GM12872 (cell line): ENCODE data around the gene CDH4.

ENCODE experiments used
- TF ChIP-seq, protein P1 (sequence below): IDR thresholded peaks from 3 replicates; pipeline ENCODE4 v1.5.1; 2011; ENCODE audit warnings: low read depth, mild to moderate bottlenecking, low read length, moderate library complexity; ENCODE audit not compliant: insufficient read depth

CDH4 gene

DNA sequence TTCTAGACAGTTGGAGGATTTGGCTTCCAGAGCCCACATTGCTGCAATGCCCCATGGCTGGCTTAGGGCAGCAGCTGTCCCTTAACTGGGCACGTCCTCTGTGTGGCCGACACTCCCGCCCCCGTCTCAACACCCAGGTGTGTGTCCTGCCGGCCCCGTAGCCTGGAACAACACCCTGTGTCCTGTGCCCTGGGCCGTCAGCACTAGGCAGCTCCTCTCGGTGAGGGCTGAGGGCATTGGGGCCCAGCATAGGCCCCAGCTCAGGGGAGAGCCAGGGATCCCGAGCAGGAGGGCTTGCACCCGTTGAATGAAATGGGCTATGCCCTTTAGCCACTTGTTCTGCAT, 121.0 kb downstream of the CDH4 start:
- TF ChIP-seq, protein P1, sequence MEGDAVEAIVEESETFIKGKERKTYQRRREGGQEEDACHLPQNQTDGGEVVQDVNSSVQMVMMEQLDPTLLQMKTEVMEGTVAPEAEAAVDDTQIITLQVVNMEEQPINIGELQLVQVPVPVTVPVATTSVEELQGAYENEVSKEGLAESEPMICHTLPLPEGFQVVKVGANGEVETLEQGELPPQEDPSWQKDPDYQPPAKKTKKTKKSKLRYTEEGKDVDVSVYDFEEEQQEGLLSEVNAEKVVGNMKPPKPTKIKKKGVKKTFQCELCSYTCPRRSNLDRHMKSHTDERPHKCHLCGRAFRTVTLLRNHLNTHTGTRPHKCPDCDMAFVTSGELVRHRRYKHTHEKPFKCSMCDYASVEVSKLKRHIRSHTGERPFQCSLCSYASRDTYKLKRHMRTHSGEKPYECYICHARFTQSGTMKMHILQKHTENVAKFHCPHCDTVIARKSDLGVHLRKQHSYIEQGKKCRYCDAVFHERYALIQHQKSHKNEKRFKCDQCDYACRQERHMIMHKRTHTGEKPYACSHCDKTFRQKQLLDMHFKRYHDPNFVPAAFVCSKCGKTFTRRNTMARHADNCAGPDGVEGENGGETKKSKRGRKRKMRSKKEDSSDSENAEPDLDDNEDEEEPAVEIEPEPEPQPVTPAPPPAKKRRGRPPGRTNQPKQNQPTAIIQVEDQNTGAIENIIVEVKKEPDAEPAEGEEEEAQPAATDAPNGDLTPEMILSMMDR: no peak

DNA sequence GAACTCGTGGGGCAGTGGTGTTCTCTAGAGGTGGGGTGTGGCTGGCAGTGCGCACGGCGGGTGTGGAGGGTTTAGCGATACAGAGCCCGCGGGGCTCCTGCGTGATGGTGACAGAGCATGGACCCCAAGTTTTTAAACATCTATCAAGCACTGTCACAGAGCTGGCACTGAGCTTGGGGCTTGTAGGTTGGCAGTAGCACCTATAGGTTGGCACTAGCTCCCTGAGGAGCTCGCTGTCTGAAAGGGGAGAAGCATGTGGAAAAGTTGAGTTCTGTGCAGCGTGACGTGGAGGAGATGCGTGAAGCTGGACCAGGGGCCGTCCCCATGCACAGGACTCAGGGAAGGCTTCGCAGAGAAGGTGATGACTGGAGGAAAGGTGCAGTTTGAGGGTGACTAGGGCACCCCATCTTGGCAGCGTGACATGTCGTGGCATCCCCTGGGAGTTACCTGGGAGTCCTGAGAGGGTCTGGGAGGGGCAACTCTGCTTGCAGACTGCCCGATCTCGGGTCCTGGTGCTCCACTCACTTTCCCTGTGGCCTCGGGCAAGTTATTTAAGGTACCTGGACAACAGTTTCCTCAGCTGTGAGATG, 122.0 kb downstream of the CDH4 start:
- TF ChIP-seq, protein P1: no peak

DNA sequence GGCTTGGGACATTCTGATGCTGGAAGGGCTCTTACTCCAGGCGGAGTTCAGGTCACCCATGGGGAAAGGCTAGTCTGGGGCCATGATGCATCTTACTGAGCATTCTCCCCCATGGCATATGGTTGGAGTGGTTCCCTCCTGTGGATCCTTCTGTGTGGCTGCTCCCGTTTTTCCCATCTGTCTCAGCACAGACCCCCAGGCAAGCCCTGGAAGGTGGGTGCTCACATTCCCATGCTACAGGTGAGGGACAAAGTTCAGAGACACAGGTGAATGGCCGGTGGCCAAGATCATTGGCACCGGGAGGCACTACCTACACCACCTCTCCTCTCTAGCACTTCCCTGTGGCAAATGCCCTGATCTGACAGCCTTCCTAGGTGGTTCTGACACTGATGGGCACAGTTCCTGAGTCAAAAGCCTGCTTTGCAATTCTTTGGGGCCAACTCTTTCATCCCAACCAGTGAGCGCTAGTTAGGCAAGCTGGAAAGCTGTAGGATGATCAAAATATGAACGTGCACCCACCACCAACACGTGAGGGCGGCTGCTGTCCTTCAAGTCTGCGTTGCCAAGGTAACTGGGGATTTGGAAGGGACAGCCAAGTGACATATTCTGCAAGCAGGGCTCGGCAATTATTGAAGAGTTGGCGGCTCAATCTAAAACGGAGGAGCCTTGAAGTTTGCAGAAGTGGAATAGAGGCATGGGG, 124.6 kb downstream of the CDH4 start:
- TF ChIP-seq, protein P1: no peak

DNA sequence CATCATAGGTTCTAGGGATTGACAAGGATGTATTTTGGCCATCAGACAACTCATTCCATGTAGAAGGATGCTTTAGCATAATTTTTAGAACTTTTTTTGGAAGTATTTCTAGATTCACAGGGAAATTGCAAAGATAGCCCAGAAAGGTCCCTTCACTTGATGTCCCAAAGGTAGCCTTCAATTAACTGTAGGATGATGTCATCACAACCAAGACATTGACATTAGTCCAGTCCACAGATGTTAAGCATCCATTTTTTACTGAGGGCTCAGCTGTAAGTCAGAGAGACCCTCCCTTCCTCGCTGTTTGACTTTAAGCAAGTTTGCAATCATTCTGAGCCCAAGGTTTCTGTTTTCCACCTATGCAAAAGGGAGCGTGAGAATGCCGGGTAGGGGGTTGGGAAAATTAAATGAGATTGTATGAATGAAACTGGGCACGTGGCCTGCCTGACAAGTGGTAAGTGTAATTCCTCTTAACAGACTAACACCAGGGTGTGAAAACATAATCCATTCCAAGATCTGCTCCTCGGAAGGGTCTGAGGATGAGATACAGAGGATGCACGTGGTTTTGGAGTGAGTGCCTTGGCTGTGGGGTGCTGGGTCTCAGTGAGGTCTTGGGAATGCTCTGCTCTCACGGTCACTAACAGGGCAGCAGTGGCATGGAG, 126.8 kb downstream of the CDH4 start:
- TF ChIP-seq, protein P1: no peak

DNA sequence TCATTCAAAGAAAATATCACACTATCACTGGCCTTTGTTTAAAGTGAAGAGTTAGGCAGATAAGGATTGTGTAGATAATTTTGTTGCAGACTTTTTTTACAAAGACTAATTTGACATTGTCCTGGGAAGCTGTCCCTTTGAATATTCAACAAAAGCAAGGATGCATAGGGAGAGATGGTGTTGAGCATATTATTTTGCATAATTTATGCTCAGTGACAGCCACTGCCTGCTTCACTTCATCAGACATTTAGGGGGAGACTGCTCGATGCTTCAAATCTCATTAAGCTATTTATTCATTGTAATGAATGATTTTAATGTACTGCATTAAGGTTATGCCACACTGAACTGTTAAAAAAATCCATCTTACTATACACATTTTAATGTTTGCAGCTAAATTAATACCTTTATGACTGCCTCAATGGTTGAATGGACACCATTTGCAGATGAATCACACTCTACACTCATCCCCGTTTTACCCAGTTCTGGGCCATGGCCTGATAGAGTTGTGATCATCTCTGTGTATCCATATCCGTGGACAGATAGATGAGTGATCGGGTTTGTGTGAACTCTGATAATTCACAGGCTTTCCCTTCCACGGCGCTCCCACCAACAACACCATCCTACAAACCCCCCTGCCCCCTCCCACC, 128.0 kb downstream of the CDH4 start:
- TF ChIP-seq, protein P1: no peak

DNA sequence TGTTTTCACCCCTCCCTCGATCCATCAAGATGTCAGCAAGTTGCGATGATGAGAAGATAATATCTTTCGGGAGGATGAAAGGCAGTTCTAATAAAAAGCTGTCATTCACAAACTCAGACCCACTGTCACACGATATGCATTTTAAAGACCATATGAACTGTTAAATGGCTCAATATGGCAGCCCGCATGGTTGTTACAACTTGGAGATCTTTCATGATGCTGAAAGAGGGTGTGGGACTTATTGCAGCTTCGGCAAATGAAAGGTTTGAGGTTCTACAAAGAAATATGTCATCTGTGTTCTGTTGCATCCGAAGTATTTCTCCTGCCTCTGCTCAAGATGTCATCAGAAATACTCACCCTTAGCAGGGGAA, 128.5 kb downstream of the CDH4 start:
- TF ChIP-seq, protein P1: no peak

DNA sequence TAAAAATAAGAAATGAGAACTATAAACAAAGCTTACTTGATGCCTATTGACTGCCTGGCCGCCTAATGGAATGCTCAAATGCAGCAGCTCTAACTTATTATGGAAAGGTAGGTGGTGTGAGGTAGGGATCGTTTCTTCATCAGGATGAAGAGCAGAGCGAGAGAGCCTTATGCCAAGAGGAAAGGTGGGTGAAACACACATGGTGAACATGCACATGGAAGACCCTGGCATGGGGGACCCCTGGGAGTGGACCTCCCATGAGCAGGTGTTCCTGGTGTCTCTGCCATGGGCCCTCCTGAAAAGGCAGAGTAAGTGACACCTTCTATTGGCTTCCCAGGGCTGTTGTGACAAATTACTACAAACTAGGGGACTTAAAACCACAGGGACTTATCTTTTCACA, 130.1 kb downstream of the CDH4 start:
- TF ChIP-seq, protein P1: no peak
